Heart right ventricle (tissue), 16 donors: ENCODE measurements around the gene CACNA2D2. TPM values are rescaled to one million over a fixed set of nuclear protein-coding genes. Genes with fewer than 3 reads are reported as not detected.

ENCODE experiments used
- ATAC-seq, 8 donors: fragments of 200-7000 bp; cut with Tn5 transposase; one replicate each; pipeline ENCODE4 v1.9.1; 2020; ENCODE audit warnings: mild to moderate bottlenecking in 8 of 8, moderate library complexity in 8 of 8, moderate number of reproducible peaks in 1 of 8
- DNase-seq, 2 donors: peaks; one replicate each; pipeline ENCODE4 v3.0.0-alpha.2; 2020
- H3K27ac ChIP-seq, 10 donors: fragments of 200-600 bp; sonication (generic) in 2 of 10; one replicate each; pipeline versions ENCODE4 v1.5.0 to v1.8.0; 2020 to 2022; ENCODE audit warnings: mild to moderate bottlenecking in 3 of 10
- H3K27me3 ChIP-seq, 7 donors: fragments of 200-600 bp; one replicate each; pipeline ENCODE4 v1.8.0; 2021 to 2022; ENCODE audit warnings: mild to moderate bottlenecking in 2 of 7
- H3K36me3 ChIP-seq, 9 donors: fragments of 200-600 bp; sonication (generic) in 1 of 9; one replicate each; pipeline versions ENCODE4 v1.5.0 to v1.8.0; 2020 to 2022; ENCODE audit warnings: mild to moderate bottlenecking in 2 of 9
- H3K4me1 ChIP-seq, 9 donors: fragments of 200-600 bp; sonication (generic) in 1 of 9; one replicate each; pipeline versions ENCODE4 v1.5.0 to v1.8.0; 2020 to 2022; ENCODE audit warnings: mild to moderate bottlenecking in 4 of 9
- H3K4me3 ChIP-seq, 10 donors: fragments of 200-600 bp; sonication (generic) in 2 of 10; one replicate each; pipeline versions ENCODE4 v1.5.0 to v1.8.0; 2020 to 2022; ENCODE audit warnings: mild to moderate bottlenecking in 7 of 10, moderate library complexity in 2 of 10
- H3K9me3 ChIP-seq, 11 donors: fragments of 200-600 bp in 10 of 11; sonication (generic) in 2 of 11; one replicate each; pipeline versions ENCODE4 v1.5.0 to v1.8.0; 2013 to 2022; ENCODE audit warnings: mild to moderate bottlenecking in 2 of 11, control low read depth in 1 of 11, moderate library complexity in 1 of 11
- CTCF ChIP-seq, 9 donors: fragments of 200-600 bp; sonication (generic) in 2 of 9; IDR thresholded peaks; one replicate each; pipeline versions ENCODE4 v1.5.0 to v1.8.0; 2021 to 2022; ENCODE audit warnings: antibody characterized with exemption in 9 of 9, mild to moderate bottlenecking in 5 of 9, moderate library complexity in 1 of 9
- WGBS, 2 donors: extraction: QIAGEN DNeasy Blood & Tissue Kit; methylation state at CpG; one replicate each; pipeline ENCODE4 v1.1.7; 2013; ENCODE audit warnings: inconsistent platforms in 1 of 2; 5-methylcytosine and 5-hydroxymethylcytosine counted together
- intact Hi-C, 10 donors: fragments of 100-400 bp; cut with DNase I; formaldehyde crosslinking; loops; one replicate each; pipeline versions ENCODE4 v1.11.1 to v1.14.2; 2022
- polyA plus RNA-seq, 2 donors: library from polyadenylated mRNA; stranded (reverse); fragments of 200-250 nt; gene quantifications; one replicate each; pipeline ENCODE4 v1.2.3, GENCODE V29; 2013
- total RNA-seq, 10 donors: library from RNA; stranded (reverse); fragmentation: NEBNext Ultra II Directional in 3 of 10; extraction: Animal tissue kit (Norgen Biotek cat#: 25700) in 3 of 10; gene quantifications; one replicate each; pipeline versions ENCODE4 v1.2.1 to v1.2.4, GENCODE V29; 2021 to 2023
- donor health status: Arrhythmogenic right ventricular cardiomyopathy.
- donor health status: ischemic (EF 13 %, LVEDD 7.1; RV severe dilation, severe dysfunction).
- donor health status: healthy with polysubstance abuse.
- donor health status: DM: no; HTN: yes; CAD: no.
- donor health status: DM: no; HTN: no; CAD: no.
- donor health status: ischemic (EF 25% LVEDD 6.9; RV normal size, moderate dysfunction).
- donor health status: ischemic (EF 25% LVEDD 5.7; RV mildly dilated, moderate dysfunction).
- donor health status: healthy.
- donor health status: DM: yes; HTN: yes; CAD: no.
- donor health status: Ischemic cardiomyopathy.
- donor health status: ischemic (EF 35%, LVEDD 5.7; RV mildly dilated, moderate dysfunction).
- donor health status: nonischemic (EF 11% LVEDD 7.7; RV severe dilation, severe dysfunction).
- donor health status: DM: yes; HTN: yes; CAD: no.
- donor health status: PGD.
- donor health status: ischemic (EF 29% LVEDD 5.4; RV normal size, mild dysfunction).
- donor health status: nonischemic (EF 23%, LVEDD 6.1; RV moderate dilation, normal function).

The CACNA2D2 gene
- total and polyA plus RNA-seq, 12 donors = 0.42 to 3.9 (median 2.4) TPM

- no peak for TF ChIP-seq CTCF (IDR thresholded peaks at IDR 0.05)
- Histone ChIP-seq H3K4me1 (peaks cover 2 to 10% (median 9%) of the 10 kb centered on the region in 9 donors), H3K27ac (no peak overlapping the region), H3K9me3 (no peaks in the 10 kb centered on the region), H3K27me3 (no peaks in the 10 kb centered on the region), H3K36me3 (no peaks in the 10 kb centered on the region), H3K4me3 (no peak overlapping the region)
- ATAC-seq (no peak), DNase-seq (no peak)
- WGBS, 2 donors = 70 to 71% methylated on average over 13 of the region's 13 CpGs
- intact Hi-C loops = no loop called here
Measured at GRCh38 chr3:50385754-50386153, 117.7 kb downstream of the CACNA2D2 start.

GRCh38 chr3:50383750-50384149 is 119.7 kb downstream of the CACNA2D2 start:
- Histone ChIP-seq H3K27me3 (no peaks in the 10 kb centered on the region), H3K4me1 (no peaks in the 10 kb centered on the region), H3K4me3 (no peak overlapping the region), H3K9me3 (no peaks in the 10 kb centered on the region), H3K36me3 (no peaks in the 10 kb centered on the region), H3K27ac (no peak overlapping the region)
- ATAC-seq (no peak), DNase-seq (no peak)
- intact Hi-C loops = no loop called here
- 91 to 92% methylated on average over 6 of the region's 6 CpGs for WGBS, 2 donors
- TF ChIP-seq CTCF (IDR thresholded peaks at IDR 0.05) = no peak

GRCh38 chr3:50382722-50383121 is 120.7 kb downstream of the CACNA2D2 start:
- H3K36me3 ChIP-seq = no peaks in the 10 kb centered on the region
- no peak overlapping the region for H3K27ac ChIP-seq
- no peaks in the 10 kb centered on the region for H3K4me1 ChIP-seq
- no peaks in the 10 kb centered on the region for H3K27me3 ChIP-seq
- DNase-seq (no peak), ATAC-seq (no peak)
- WGBS, 2 donors = 91 to 93% methylated on average over 12 of the region's 12 CpGs
- no peak overlapping the region for H3K4me3 ChIP-seq
- intact Hi-C loops = no loop called here
- no peak for TF ChIP-seq CTCF (IDR thresholded peaks at IDR 0.05)
- no peaks in the 10 kb centered on the region for H3K9me3 ChIP-seq

GRCh38 chr3:50381383-50381782 is 122.1 kb downstream of the CACNA2D2 start:
- no peak overlapping the region for H3K4me3 ChIP-seq
- 91 to 94% methylated on average over 4 of the region's 4 CpGs for WGBS, 2 donors
- DNase-seq (no peak), ATAC-seq (no peak)
- H3K27ac ChIP-seq = no peak overlapping the region
- H3K27me3 ChIP-seq = no peaks in the 10 kb centered on the region
- no peaks in the 10 kb centered on the region for H3K36me3 ChIP-seq
- intact Hi-C loops = no loop called here
- H3K4me1 ChIP-seq = no peaks in the 10 kb centered on the region
- H3K9me3 ChIP-seq = no peaks in the 10 kb centered on the region
- no peak for TF ChIP-seq CTCF (IDR thresholded peaks at IDR 0.05)
